Measurements from ENCODE around the gene G6PC2.

G6PC2 gene

DNA sequence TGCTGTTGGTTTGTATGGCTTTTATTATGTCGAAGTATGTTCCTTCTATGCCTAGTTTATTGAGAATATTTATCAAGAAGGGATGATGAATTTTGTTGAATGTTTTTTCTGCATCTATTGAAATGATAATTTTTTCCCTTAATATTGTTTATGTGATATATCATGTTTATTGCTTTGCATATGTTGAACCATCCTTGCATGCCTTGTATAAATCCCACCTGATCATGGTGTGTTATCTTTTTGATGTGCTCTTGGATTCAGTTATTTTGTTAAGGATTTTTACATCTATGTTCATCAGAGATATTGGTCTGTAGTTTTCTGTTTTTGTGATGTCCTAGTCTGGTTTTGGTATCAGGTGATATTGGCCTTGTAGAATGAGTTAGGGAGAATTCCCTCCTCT is 50.8 kb downstream of the G6PC2 start:
- H3K4me3 ChIP-seq (ENCODE audit: low read length): no peak overlapping the region
- H3K4me1 ChIP-seq (ENCODE audit: low read length): peaks cover 6% of the 10 kb centered on the region
- H4K20me1 ChIP-seq (ENCODE audit: insufficient read depth, low read length): no peaks in the 10 kb centered on the region
- H3K27ac ChIP-seq (ENCODE audit: low read length): no peak overlapping the region
- no peaks in the 10 kb centered on the region for H3K36me3 ChIP-seq (replicated peaks; ENCODE audit: insufficient read depth, low read length)
- no peaks in the 10 kb centered on the region for H3K79me2 ChIP-seq (ENCODE audit: low read length)
- no peak overlapping the region for H3K9ac ChIP-seq (ENCODE audit: low read length)
- H2AFZ ChIP-seq (ENCODE audit: low read length): no peak overlapping the region
- H3K27me3 ChIP-seq (replicated peaks; ENCODE audit: insufficient read depth, low read length): no peaks in the 10 kb centered on the region
- no peaks in the 10 kb centered on the region for H3K9me3 ChIP-seq (replicated peaks; ENCODE audit: insufficient read depth, low read length)
- no peak for TF ChIP-seq EZH2phosphoT487 (IDR thresholded peaks at IDR 0.05; ENCODE audit: low read length)
- TF ChIP-seq EZH2 (optimal IDR thresholded peaks at IDR 0.05; ENCODE audit: low read depth, low read length): no peak
- H3F3A ChIP-seq (ENCODE audit: insufficient read depth, low read length): no peaks in the 10 kb centered on the region
- H3K4me2 ChIP-seq (ENCODE audit: low read depth, low read length): no peak overlapping the region
- DNase-seq: no peak
- no peaks in the 10 kb centered on the region for H3K9me2 ChIP-seq (replicated peaks; ENCODE audit: insufficient read depth, low read length)

DNA sequence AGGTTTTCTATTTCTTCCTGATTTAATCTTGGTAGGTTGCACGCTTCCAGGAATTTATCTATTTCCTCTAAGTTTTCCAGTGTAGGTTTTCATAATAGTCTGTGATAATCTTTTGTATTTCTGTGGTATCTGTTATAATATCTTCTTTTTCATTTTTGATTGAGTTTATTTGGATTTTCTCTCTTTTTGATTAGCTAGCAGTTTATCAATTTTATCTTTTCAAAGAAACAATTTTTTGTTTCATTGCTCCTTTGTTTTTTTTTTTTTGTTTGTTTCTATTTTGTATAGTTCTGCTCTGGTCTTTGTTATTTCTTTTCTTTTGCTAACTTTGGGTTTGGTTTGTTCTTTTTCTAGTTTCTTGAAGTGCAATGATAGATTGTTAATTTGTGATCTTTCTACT is 51.3 kb downstream of the G6PC2 start:
- TF ChIP-seq CTCF (IDR thresholded peaks at IDR 0.05; ENCODE audit: low read length) (no peak), EZH2phosphoT487 (IDR thresholded peaks at IDR 0.05; ENCODE audit: low read length) (no peak), EZH2 (optimal IDR thresholded peaks at IDR 0.05; ENCODE audit: low read depth, low read length) (no peak)
- Histone ChIP-seq H3F3A (ENCODE audit: insufficient read depth, low read length) (no peaks in the 10 kb centered on the region), H3K27ac (ENCODE audit: low read length) (no peak overlapping the region), H3K9me2 (replicated peaks; ENCODE audit: insufficient read depth, low read length) (no peaks in the 10 kb centered on the region), H3K4me1 (ENCODE audit: low read length) (peaks cover 6% of the 10 kb centered on the region), H3K27me3 (replicated peaks; ENCODE audit: insufficient read depth, low read length) (no peaks in the 10 kb centered on the region), H3K9me3 (replicated peaks; ENCODE audit: insufficient read depth, low read length) (no peaks in the 10 kb centered on the region), H3K36me3 (replicated peaks; ENCODE audit: insufficient read depth, low read length) (no peaks in the 10 kb centered on the region), H3K4me3 (ENCODE audit: low read length) (no peak overlapping the region), H4K20me1 (ENCODE audit: insufficient read depth, low read length) (no peaks in the 10 kb centered on the region), H3K9ac (ENCODE audit: low read length) (no peak overlapping the region), H3K4me2 (ENCODE audit: low read depth, low read length) (no peak overlapping the region), H3K79me2 (ENCODE audit: low read length) (no peaks in the 10 kb centered on the region), H2AFZ (ENCODE audit: low read length) (no peak overlapping the region)
- DNase-seq: no peak

- Histone ChIP-seq H3K4me2 (ENCODE audit: low read depth, low read length) (no peak overlapping the region), H3K9me3 (replicated peaks; ENCODE audit: insufficient read depth, low read length) (no peaks in the 10 kb centered on the region), H2AFZ (ENCODE audit: low read length) (no peak overlapping the region), H3K4me1 (ENCODE audit: low read length) (no peaks in the 10 kb centered on the region), H4K20me1 (ENCODE audit: insufficient read depth, low read length) (no peaks in the 10 kb centered on the region), H3K79me2 (ENCODE audit: low read length) (no peaks in the 10 kb centered on the region), H3K27me3 (replicated peaks; ENCODE audit: insufficient read depth, low read length) (no peaks in the 10 kb centered on the region), H3K36me3 (replicated peaks; ENCODE audit: insufficient read depth, low read length) (no peaks in the 10 kb centered on the region), H3F3A (ENCODE audit: insufficient read depth, low read length) (no peaks in the 10 kb centered on the region), H3K9ac (ENCODE audit: low read length) (no peak overlapping the region), H3K9me2 (replicated peaks; ENCODE audit: insufficient read depth, low read length) (no peaks in the 10 kb centered on the region), H3K4me3 (ENCODE audit: low read length) (no peak overlapping the region), H3K27ac (ENCODE audit: low read length) (no peak overlapping the region)
- TF ChIP-seq EZH2phosphoT487 (IDR thresholded peaks at IDR 0.05; ENCODE audit: low read length) (no peak), CTCF (IDR thresholded peaks at IDR 0.05; ENCODE audit: low read length) (no peak), EZH2 (optimal IDR thresholded peaks at IDR 0.05; ENCODE audit: low read depth, low read length) (no peak)
- DNase-seq: no peak
Observed at GRCh38 chr2:168954256-168954655, 53.2 kb downstream of the G6PC2 start.

DNA sequence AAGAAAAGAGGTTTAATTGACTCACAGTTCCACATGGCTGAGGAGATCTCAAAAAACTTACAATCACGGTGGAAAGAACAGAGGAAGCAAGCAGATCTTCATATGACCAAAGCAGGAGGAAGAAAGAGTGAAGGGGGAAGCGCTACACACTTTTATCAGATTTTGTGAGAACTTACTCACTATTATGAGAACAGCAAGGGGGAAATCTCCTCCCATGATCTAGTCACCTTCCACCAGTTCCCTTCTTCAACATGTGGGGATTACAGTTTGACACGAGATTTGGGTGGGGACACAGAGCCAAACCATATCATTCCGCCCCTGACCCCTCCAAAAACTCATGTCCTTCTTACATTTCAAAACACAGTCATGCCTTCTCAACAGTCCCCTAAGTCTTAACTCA is 54.2 kb downstream of the G6PC2 start:
- H2AFZ ChIP-seq (ENCODE audit: low read length): no peak overlapping the region
- H3K79me2 ChIP-seq (ENCODE audit: low read length): no peaks in the 10 kb centered on the region
- no peaks in the 10 kb centered on the region for H4K20me1 ChIP-seq (ENCODE audit: insufficient read depth, low read length)
- no peaks in the 10 kb centered on the region for H3K36me3 ChIP-seq (replicated peaks; ENCODE audit: insufficient read depth, low read length)
- no peaks in the 10 kb centered on the region for H3K9me3 ChIP-seq (replicated peaks; ENCODE audit: insufficient read depth, low read length)
- no peak for DNase-seq
- TF ChIP-seq CTCF (IDR thresholded peaks at IDR 0.05; ENCODE audit: low read length) (no peak), EZH2 (optimal IDR thresholded peaks at IDR 0.05; ENCODE audit: low read depth, low read length) (no peak), EZH2phosphoT487 (IDR thresholded peaks at IDR 0.05; ENCODE audit: low read length) (no peak)
- no peaks in the 10 kb centered on the region for H3K4me1 ChIP-seq (ENCODE audit: low read length)
- H3K4me3 ChIP-seq (ENCODE audit: low read length): no peak overlapping the region
- no peak overlapping the region for H3K4me2 ChIP-seq (ENCODE audit: low read depth, low read length)
- no peak overlapping the region for H3K9ac ChIP-seq (ENCODE audit: low read length)
- no peaks in the 10 kb centered on the region for H3K9me2 ChIP-seq (replicated peaks; ENCODE audit: insufficient read depth, low read length)
- H3K27me3 ChIP-seq (replicated peaks; ENCODE audit: insufficient read depth, low read length): no peaks in the 10 kb centered on the region
- no peak overlapping the region for H3K27ac ChIP-seq (ENCODE audit: low read length)
- no peaks in the 10 kb centered on the region for H3F3A ChIP-seq (ENCODE audit: insufficient read depth, low read length)
